ELR (cell line): ENCODE data around the gene CDC14C.

Experiments used
- DNase-seq: peaks from one replicate; pipeline ENCODE4 v3.0.0-alpha.2; 2015; ENCODE audit warnings: low read depth

Gene CDC14C

GRCh38 chr7:48976253-48976652 is 51.9 kb downstream of the CDC14C start:
- DNase-seq: no peak

- no peak for DNase-seq
Observed at GRCh38 chr7:48976850-48977249, 52.5 kb downstream of the CDC14C start.
